SK-N-SH treated with all-trans-retinoic acid at 6 μM for 48 hours (cell line): Measurements from ENCODE around the gene FBH1.
A peak's percentile ranks its signal among the peaks of the same experiment; 100 is the strongest.

Experiments
- ATAC-seq: fragments of 200-7000 bp; cut with Tn5 transposase; 3 replicates; pipeline ENCODE4 v1.9.1; 2020; ENCODE audit warnings: mild to moderate bottlenecking, moderate library complexity
- ARNTL ChIP-seq: fragments of 450-650 bp; formaldehyde crosslinking; IDR thresholded peaks from 2 replicates; pipeline ENCODE4 v1.5.0; 2020; ENCODE audit warnings: low read depth, mild to moderate bottlenecking, moderate library complexity, borderline replicate concordance
- BACH2 ChIP-seq: fragments of 250-450 bp; sonication (Bioruptor Pico); IDR thresholded peaks from 2 replicates; pipeline ENCODE4 v1.9.0; 2021; ENCODE audit warnings: mild to moderate bottlenecking, borderline replicate concordance
- GLIS3 ChIP-seq: fragments of 250-450 bp; sonication (Bioruptor Pico); IDR thresholded peaks from 2 replicates; pipeline ENCODE4 v1.5.0; 2020; ENCODE audit warnings: mild to moderate bottlenecking, moderate library complexity
- ISL1 ChIP-seq: fragments of 250-450 bp; sonication (Bioruptor Pico); IDR thresholded peaks from 2 replicates; pipeline ENCODE4 v2.1.2; 2022; ENCODE audit warnings: mild to moderate bottlenecking, moderate library complexity
- OSR1 ChIP-seq: fragments of 250-450 bp; sonication (Bioruptor Pico); IDR thresholded peaks from 2 replicates; pipeline ENCODE4 v1.8.0; 2022; ENCODE audit warnings: moderate library complexity, mild to moderate bottlenecking, inconsistent platforms
- PPARA ChIP-seq: fragments of 250-450 bp; sonication (Bioruptor Pico); IDR thresholded peaks from 2 replicates; pipeline ENCODE4 v1.5.0; 2020; ENCODE audit warnings: mild to moderate bottlenecking, borderline replicate concordance
- RARB ChIP-seq: fragments of 250-450 bp; sonication (Bioruptor Pico); IDR thresholded peaks from 2 replicates; pipeline ENCODE4 v1.8.0; 2021; ENCODE audit warnings: mild to moderate bottlenecking, moderate library complexity
- SNAI2 ChIP-seq: fragments of 250-450 bp; sonication (Bioruptor Pico); IDR thresholded peaks from 2 replicates; pipeline ENCODE4 v1.5.0; 2020; ENCODE audit warnings: mild to moderate bottlenecking, moderate library complexity
- TCF4 ChIP-seq: fragments of 250-450 bp; sonication (Bioruptor Pico); IDR thresholded peaks from 2 replicates; pipeline ENCODE4 v1.8.0; 2021; ENCODE audit warnings: mild to moderate bottlenecking, moderate library complexity, borderline replicate concordance
- TOX ChIP-seq: fragments of 250-450 bp; sonication (Bioruptor Pico); IDR thresholded peaks from 2 replicates; pipeline ENCODE4 v1.8.0; 2021; ENCODE audit warnings: mild to moderate bottlenecking, moderate library complexity, borderline replicate concordance
- ZFP3 ChIP-seq: fragments of 250-450 bp; sonication (Bioruptor Pico); IDR thresholded peaks from 2 replicates; pipeline ENCODE4 v1.5.0; 2020; ENCODE audit warnings: mild to moderate bottlenecking, moderate library complexity
- ZFP30 ChIP-seq: fragments of 450-650 bp; formaldehyde crosslinking; IDR thresholded peaks from 2 replicates; pipeline ENCODE4 v1.5.0; 2022; ENCODE audit warnings: mild to moderate bottlenecking, moderate library complexity
- ZNF565 ChIP-seq: fragments of 450-650 bp; formaldehyde crosslinking; conservative IDR thresholded peaks from 2 replicates; pipeline ENCODE4 v1.5.0; 2020; ENCODE audit warnings: low read depth, mild to moderate bottlenecking, moderate library complexity
- ZNF70 ChIP-seq: fragments of 450-650 bp; formaldehyde crosslinking; IDR thresholded peaks from 2 replicates; pipeline ENCODE4 v1.5.0; 2020; ENCODE audit warnings: mild to moderate bottlenecking, moderate library complexity
- ZNF8 ChIP-seq: fragments of 450-650 bp; formaldehyde crosslinking; IDR thresholded peaks from 2 replicates; pipeline ENCODE4 v1.5.0; 2020; ENCODE audit warnings: mild to moderate bottlenecking, moderate library complexity
- TF ChIP-seq, protein P1 (sequence below): fragments of 250-450 bp; sonication (Bioruptor Pico); IDR thresholded peaks from 2 replicates; pipeline ENCODE4 v1.8.0; 2021; ENCODE audit warnings: low read depth, mild to moderate bottlenecking, moderate library complexity, borderline replicate concordance
- TF ChIP-seq, protein P2 (sequence below): fragments of 250-450 bp; sonication (Bioruptor Pico); IDR thresholded peaks from 2 replicates; pipeline ENCODE4 v1.5.1; 2021; ENCODE audit warnings: mild to moderate bottlenecking, moderate library complexity
- TF ChIP-seq, protein P3 (sequence below): fragments of 250-450 bp; sonication (Bioruptor Pico); IDR thresholded peaks from 2 replicates; pipeline ENCODE4 v1.5.0; 2020; ENCODE audit warnings: mild to moderate bottlenecking, moderate library complexity
- TF ChIP-seq, protein P4 (sequence below): fragments of 250-450 bp; sonication (Bioruptor Pico); IDR thresholded peaks from 2 replicates; pipeline ENCODE4 v1.8.0; 2020; ENCODE audit warnings: mild to moderate bottlenecking, moderate library complexity, borderline replicate concordance

The FBH1 gene

DNA sequence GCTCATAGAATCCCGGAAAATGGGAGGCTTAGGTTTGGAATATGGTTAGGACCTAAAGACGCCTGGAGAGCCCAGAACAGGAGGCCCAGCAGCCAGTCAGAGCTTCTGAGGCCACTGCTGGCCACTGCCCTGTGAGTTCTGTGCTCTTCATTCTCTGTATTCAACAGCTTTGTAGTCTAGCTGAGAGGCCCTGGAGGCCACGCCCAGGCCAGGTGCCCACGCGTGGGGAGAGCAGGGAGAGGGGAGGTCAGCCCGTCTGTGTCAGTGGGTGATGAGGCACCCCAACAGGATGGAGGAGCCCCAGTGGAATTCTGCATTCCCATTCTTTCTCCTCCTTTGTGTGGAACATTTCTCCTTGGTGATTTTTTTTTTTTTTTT, 58.2 kb downstream of the FBH1 start:
- ATAC-seq: no peak
- no peak for TF ChIP-seq TCF4 (CRISPR knock-in tag)
- TF ChIP-seq, protein P1, sequence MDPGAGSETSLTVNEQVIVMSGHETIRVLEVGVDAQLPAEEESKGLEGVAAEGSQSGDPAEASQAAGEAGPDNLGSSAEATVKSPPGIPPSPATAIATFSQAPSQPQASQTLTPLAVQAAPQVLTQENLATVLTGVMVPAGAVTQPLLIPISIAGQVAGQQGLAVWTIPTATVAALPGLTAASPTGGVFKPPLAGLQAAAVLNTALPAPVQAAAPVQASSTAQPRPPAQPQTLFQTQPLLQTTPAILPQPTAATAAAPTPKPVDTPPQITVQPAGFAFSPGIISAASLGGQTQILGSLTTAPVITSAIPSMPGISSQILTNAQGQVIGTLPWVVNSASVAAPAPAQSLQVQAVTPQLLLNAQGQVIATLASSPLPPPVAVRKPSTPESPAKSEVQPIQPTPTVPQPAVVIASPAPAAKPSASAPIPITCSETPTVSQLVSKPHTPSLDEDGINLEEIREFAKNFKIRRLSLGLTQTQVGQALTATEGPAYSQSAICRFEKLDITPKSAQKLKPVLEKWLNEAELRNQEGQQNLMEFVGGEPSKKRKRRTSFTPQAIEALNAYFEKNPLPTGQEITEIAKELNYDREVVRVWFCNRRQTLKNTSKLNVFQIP (CRISPR knock-in tag): no peak
- TF ChIP-seq ZNF565 (CRISPR knock-in tag): no peak
- no peak for TF ChIP-seq ZFP30 (CRISPR knock-in tag)
- TF ChIP-seq, protein P2, sequence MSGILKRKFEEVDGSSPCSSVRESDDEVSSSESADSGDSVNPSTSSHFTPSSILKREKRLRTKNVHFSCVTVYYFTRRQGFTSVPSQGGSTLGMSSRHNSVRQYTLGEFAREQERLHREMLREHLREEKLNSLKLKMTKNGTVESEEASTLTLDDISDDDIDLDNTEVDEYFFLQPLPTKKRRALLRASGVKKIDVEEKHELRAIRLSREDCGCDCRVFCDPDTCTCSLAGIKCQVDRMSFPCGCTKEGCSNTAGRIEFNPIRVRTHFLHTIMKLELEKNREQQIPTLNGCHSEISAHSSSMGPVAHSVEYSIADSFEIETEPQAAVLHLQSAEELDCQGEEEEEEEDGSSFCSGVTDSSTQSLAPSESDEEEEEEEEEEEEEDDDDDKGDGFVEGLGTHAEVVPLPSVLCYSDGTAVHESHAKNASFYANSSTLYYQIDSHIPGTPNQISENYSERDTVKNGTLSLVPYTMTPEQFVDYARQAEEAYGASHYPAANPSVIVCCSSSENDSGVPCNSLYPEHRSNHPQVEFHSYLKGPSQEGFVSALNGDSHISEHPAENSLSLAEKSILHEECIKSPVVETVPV: no peak
- no peak for TF ChIP-seq TOX (CRISPR knock-in tag)
- TF ChIP-seq OSR1 (CRISPR knock-in tag): no peak
- TF ChIP-seq ARNTL: no peak
- no peak for TF ChIP-seq ZFP3 (CRISPR knock-in tag)
- TF ChIP-seq, protein P3, sequence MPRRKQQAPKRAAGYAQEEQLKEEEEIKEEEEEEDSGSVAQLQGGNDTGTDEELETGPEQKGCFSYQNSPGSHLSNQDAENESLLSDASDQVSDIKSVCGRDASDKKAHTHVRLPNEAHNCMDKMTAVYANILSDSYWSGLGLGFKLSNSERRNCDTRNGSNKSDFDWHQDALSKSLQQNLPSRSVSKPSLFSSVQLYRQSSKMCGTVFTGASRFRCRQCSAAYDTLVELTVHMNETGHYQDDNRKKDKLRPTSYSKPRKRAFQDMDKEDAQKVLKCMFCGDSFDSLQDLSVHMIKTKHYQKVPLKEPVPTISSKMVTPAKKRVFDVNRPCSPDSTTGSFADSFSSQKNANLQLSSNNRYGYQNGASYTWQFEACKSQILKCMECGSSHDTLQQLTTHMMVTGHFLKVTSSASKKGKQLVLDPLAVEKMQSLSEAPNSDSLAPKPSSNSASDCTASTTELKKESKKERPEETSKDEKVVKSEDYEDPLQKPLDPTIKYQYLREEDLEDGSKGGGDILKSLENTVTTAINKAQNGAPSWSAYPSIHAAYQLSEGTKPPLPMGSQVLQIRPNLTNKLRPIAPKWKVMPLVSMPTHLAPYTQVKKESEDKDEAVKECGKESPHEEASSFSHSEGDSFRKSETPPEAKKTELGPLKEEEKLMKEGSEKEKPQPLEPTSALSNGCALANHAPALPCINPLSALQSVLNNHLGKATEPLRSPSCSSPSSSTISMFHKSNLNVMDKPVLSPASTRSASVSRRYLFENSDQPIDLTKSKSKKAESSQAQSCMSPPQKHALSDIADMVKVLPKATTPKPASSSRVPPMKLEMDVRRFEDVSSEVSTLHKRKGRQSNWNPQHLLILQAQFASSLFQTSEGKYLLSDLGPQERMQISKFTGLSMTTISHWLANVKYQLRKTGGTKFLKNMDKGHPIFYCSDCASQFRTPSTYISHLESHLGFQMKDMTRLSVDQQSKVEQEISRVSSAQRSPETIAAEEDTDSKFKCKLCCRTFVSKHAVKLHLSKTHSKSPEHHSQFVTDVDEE: no peak
- no peak for TF ChIP-seq ISL1 (CRISPR knock-in tag)
- TF ChIP-seq ZNF8 (CRISPR knock-in tag): no peak
- no peak for TF ChIP-seq PPARA
- TF ChIP-seq RARB (CRISPR knock-in tag): no peak
- TF ChIP-seq, all 23 proteins: peak for 0

DNA sequence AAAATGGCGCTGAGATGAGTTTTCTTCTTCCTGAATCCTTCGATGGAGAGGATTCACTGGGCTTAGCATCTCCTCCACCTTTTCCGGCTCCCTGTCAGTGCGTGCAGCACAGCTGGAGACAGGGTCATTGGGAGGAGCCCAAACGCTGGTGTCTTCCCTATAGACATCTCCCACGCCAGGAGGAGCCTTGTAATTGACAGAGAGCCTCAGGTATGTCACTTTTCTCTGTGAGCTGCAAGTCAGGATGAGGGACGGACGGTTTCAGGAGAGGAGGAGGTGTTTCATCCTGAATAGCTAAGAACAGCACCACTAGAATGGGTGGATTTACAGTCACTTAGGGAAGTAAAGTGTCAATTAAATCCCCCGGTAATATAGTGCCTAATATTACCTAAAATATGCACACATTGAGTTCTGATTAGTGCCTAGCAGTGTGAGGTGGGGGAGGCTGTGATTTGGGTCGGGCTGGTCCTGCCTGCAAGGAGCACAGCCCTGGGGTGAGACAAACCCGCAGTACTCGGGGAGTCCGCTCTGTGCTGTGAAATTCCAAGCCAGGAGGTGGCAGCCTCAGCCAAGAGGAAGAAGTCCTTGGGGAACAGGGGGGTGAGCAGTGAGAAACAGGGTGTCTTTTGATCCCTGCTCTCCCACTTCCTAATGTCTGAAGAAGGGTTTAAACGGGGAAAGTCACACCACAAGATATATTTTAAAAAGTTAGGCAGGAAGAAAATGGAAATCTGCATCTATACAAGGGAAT, 59.1 kb downstream of the FBH1 start:
- ATAC-seq: peak; percentile 81
- TF ChIP-seq ZNF70 (CRISPR knock-in tag): no peak
- TF ChIP-seq, protein P2: no peak
- TF ChIP-seq BACH2 (CRISPR knock-in tag): no peak
- TF ChIP-seq RARB (CRISPR knock-in tag): no peak
- TF ChIP-seq SNAI2: no peak
- TF ChIP-seq ZNF565 (CRISPR knock-in tag): no peak
- no peak for TF ChIP-seq GLIS3 (CRISPR knock-in tag)

DNA sequence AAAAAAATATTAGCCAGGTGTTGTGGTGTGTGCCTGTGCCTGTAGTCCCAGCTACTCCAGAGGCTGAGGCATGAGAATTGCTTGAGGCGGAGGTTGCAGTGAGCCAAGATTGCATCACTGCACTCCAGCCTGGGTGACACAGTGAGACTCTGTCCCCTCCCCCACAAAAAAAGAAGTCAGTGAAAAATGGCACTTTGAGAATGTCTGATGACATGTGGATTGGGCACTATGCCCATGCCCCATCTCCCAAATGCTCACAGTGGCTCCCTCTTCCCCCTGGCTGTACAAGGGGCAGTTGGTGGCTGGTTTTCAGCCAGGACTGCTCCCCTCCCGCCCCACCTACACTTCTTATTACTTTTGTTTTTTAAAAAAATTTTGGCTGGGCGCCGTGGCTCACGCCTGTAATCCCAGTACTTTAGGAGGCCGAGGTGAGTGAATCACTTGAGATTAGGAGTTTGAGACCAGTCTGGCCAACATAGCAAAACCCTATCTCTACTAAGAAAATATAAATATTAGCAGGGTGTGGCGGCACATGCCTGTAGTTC, 61.2 kb downstream of the FBH1 start:
- no peak for ATAC-seq
- TF ChIP-seq ISL1 (CRISPR knock-in tag): no peak
- TF ChIP-seq ZNF565 (CRISPR knock-in tag): no peak
- TF ChIP-seq PPARA: no peak
- no peak for TF ChIP-seq OSR1 (CRISPR knock-in tag)
- TF ChIP-seq, protein P3: no peak
- TF ChIP-seq, protein P4, sequence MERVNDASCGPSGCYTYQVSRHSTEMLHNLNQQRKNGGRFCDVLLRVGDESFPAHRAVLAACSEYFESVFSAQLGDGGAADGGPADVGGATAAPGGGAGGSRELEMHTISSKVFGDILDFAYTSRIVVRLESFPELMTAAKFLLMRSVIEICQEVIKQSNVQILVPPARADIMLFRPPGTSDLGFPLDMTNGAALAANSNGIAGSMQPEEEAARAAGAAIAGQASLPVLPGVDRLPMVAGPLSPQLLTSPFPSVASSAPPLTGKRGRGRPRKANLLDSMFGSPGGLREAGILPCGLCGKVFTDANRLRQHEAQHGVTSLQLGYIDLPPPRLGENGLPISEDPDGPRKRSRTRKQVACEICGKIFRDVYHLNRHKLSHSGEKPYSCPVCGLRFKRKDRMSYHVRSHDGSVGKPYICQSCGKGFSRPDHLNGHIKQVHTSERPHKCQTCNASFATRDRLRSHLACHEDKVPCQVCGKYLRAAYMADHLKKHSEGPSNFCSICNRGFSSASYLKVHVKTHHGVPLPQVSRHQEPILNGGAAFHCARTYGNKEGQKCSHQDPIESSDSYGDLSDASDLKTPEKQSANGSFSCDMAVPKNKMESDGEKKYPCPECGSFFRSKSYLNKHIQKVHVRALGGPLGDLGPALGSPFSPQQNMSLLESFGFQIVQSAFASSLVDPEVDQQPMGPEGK: no peak
